Measurements from ENCODE around the gene ATP2A3.

DNA sequence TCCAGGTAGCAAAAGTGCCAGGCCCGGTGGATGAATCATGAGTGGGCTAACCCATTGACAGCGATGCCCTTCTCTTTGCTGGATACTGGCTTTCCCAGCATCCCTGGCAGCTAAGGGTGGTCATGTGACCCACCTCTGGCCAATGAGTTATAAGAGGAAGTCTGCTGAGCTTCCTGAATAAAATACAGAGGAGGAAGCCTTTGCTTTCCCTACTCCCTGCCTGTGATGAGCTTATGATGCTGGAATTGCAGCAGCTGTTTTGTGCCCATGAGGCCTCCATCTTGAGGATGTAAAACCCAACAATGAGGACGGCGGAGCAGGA, 15.0 kb upstream of the ATP2A3 start:
- TF ChIP-seq, protein P1, sequence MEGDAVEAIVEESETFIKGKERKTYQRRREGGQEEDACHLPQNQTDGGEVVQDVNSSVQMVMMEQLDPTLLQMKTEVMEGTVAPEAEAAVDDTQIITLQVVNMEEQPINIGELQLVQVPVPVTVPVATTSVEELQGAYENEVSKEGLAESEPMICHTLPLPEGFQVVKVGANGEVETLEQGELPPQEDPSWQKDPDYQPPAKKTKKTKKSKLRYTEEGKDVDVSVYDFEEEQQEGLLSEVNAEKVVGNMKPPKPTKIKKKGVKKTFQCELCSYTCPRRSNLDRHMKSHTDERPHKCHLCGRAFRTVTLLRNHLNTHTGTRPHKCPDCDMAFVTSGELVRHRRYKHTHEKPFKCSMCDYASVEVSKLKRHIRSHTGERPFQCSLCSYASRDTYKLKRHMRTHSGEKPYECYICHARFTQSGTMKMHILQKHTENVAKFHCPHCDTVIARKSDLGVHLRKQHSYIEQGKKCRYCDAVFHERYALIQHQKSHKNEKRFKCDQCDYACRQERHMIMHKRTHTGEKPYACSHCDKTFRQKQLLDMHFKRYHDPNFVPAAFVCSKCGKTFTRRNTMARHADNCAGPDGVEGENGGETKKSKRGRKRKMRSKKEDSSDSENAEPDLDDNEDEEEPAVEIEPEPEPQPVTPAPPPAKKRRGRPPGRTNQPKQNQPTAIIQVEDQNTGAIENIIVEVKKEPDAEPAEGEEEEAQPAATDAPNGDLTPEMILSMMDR (IDR thresholded peaks at IDR 0.05) = no peak
- no peak for TF ChIP-seq EP300 (IDR thresholded peaks at IDR 0.05)
- TF ChIP-seq POLR2A (IDR thresholded peaks at IDR 0.05) = no peak
